Lung (tissue), 12 donors: ENCODE measurements around the gene EIF1. TPM values are rescaled to one million over a fixed set of nuclear protein-coding genes. Genes with fewer than 3 reads are reported as not detected.

Experiments used
- ATAC-seq: fragments of 200-7000 bp; cut with Tn5 transposase; one replicate; pipeline ENCODE4 v1.9.1; 2020; ENCODE audit warnings: moderate number of reproducible peaks; ENCODE audit not compliant: insufficient read depth, low FRiP score
- DNase-seq, 3 donors: peaks; one replicate each; pipeline ENCODE4 v3.0.0-alpha.2; 2013 to 2017
- H3K27ac ChIP-seq, 2 donors: one replicate each; pipeline ENCODE4 v1.5.1; 2013; ENCODE audit warnings: mild to moderate bottlenecking in 2 of 2, moderate library complexity in 2 of 2, control low read depth in 1 of 2, inconsistent platforms in 1 of 2, low read depth in 1 of 2, low read length in 1 of 2
- H3K27me3 ChIP-seq, 3 donors: one replicate each; pipeline ENCODE4 v1.5.1; 2013; ENCODE audit warnings: low read length in 2 of 3; ENCODE audit not compliant: control insufficient read depth in 3 of 3, insufficient read depth in 3 of 3
- H3K36me3 ChIP-seq, 4 donors: one replicate each; pipeline ENCODE4 v1.5.1; 2013; ENCODE audit warnings: low read length in 4 of 4, mild to moderate bottlenecking in 1 of 4, moderate library complexity in 1 of 4; ENCODE audit not compliant: control insufficient read depth in 4 of 4, insufficient read depth in 4 of 4
- H3K4me1 ChIP-seq, 5 donors: one replicate each; pipeline ENCODE4 v1.5.1; 2013; ENCODE audit warnings: low read length in 5 of 5, mild to moderate bottlenecking in 2 of 5, moderate library complexity in 1 of 5; ENCODE audit not compliant: control insufficient read depth in 5 of 5, insufficient read depth in 5 of 5
- H3K4me3 ChIP-seq: one replicate; pipeline ENCODE4 v1.5.1; 2013; ENCODE audit warnings: mild to moderate bottlenecking, control low read depth, moderate library complexity
- H3K9ac ChIP-seq, 2 donors: one replicate each; pipeline ENCODE4 v1.5.1; 2013; ENCODE audit warnings: low read length in 2 of 2, control low read depth in 1 of 2; ENCODE audit not compliant: insufficient read depth in 1 of 2
- H3K9me3 ChIP-seq, 4 donors: one replicate each; pipeline ENCODE4 v1.5.1; 2013; ENCODE audit warnings: low read length in 3 of 4, mild to moderate bottlenecking in 1 of 4, moderate library complexity in 1 of 4; ENCODE audit not compliant: control insufficient read depth in 4 of 4, insufficient read depth in 3 of 4
- CTCF ChIP-seq: IDR thresholded peaks from 2 replicates; pipeline ENCODE4 v1.5.1; 2012; ENCODE audit warnings: mild to moderate bottlenecking; ENCODE audit errors: control extremely low read depth, extremely low read depth
- WGBS, 2 donors: extraction: QIAGEN DNeasy Blood & Tissue Kit; methylation state at CpG; one replicate each; pipeline ENCODE4 v1.1.7; 2013; 5-methylcytosine and 5-hydroxymethylcytosine counted together
- polyA plus RNA-seq, 2 donors: library from polyadenylated mRNA; stranded (reverse); fragments of 200-250 nt; gene quantifications; one replicate each; pipeline ENCODE4 v1.2.1, GENCODE V29; 2013
- total RNA-seq, 2 donors: library from RNA; depleted of rRNA in 1 of 2; stranded (reverse); fragments of >200 nt in 1 of 2; gene quantifications; one replicate each; pipeline ENCODE4 v1.2.1, GENCODE V29; 2014 to 2021
- donor health status: control.
- donor health status: control.
- donor health status: Bipolar disorder and iron deficiency.
- donor health status: healthy.
- donor health status: DM: yes; HTN: yes; CAD: no.

EIF1 gene
- total and polyA plus RNA-seq, 4 donors, result 381 to 872 (median 676) TPM

- no peak overlapping the region for H3K27ac ChIP-seq
- ATAC-seq (no peak), DNase-seq (no peak)
- no peaks in the 10 kb centered on the region for H3K36me3 ChIP-seq
- peaks cover 0 to 5% (median 0%) of the 10 kb centered on the region in 3 donors for H3K27me3 ChIP-seq
- no peak overlapping the region for H3K4me3 ChIP-seq
- TF ChIP-seq CTCF, result no peak
- H3K9me3 ChIP-seq, result no peaks in the 10 kb centered on the region
- H3K9ac ChIP-seq, result no peak overlapping the region
- WGBS, 2 donors, result 83 to 85% methylated on average over 11 of the region's 11 CpGs
- H3K4me1 ChIP-seq, result peaks cover 0 to 12% (median 2%) of the 10 kb centered on the region in 5 donors
Observed at GRCh38 chr17:41659427-41660212, 29.1 kb upstream of the EIF1 start.

DNA sequence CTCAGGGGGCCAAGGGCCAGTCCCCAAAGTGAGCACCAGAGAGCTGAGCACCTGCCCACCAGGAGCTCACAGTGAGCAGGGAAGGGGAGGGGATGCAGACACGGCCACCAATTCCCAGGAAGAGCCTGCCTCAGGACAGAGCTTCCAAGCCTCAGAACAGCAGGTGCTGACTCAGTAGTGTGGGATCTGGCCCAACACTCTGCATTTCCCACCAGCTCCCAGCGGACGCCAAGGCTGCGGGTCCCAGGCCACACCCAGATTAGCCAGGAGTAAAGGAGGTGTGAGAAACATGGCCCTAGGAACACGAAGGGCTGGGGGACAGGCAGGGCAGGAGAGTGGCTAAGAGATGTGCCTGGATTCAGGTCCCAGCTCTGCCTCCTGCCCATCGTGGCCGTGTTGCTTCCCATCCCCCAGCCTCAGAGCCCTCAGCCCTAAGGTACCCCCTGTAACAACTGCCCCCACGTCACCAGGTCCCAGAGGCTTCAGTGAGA lies 28.4 kb upstream of the EIF1 start:
- H3K4me1 ChIP-seq, result peaks cover 0 to 9% (median 2%) of the 10 kb centered on the region in 5 donors
- no peak overlapping the region for H3K9ac ChIP-seq
- no peak overlapping the region for H3K4me3 ChIP-seq
- H3K27me3 ChIP-seq, result peaks cover 0 to 5% (median 0%) of the 10 kb centered on the region in 3 donors
- no peaks in the 10 kb centered on the region for H3K9me3 ChIP-seq
- H3K36me3 ChIP-seq, result no peaks in the 10 kb centered on the region
- ATAC-seq (no peak), DNase-seq (no peak)
- 76 to 78% methylated on average over 8 of the region's 8 CpGs for WGBS, 2 donors
- no peak overlapping the region for H3K27ac ChIP-seq
- no peak for TF ChIP-seq CTCF

DNA sequence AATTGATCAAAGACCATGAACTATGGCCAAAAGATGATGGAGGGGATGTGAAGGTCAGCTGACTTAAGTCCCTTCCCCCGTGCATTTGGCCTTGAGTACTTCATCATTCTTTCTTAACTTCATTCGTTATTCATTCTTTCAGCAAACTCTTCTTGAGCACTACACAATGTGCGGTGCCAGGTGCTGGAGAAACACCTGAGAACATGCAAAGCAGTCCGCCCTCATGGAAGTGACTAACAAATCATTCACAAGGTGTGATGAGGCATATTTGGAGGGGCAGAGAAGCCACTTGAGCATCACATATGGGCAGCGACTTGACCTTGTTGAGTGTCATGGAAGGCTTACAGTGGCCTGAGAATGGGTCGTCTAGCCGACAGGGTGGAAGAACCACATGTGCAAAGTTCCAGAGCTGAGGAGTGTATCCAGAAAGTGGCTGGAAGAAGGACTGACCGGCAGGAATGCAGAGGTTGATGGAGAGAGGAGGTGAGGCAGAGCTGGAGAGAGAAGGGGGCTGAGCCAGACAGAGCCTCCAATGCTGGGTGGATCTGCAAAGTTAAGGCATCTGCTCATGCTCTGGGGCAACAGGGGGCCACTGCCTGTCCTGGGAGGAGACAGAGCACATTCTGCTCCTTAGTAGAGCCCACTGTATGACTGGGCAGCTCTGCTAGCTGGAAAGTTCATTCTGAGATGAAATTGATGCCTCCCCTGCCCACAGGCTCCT lies 25.1 kb upstream of the EIF1 start:
- ATAC-seq, result no peak
- Histone ChIP-seq H3K27ac (no peak overlapping the region), H3K4me1 (peaks cover 0 to 8% (median 5%) of the 10 kb centered on the region in 5 donors), H3K27me3 (peaks cover 0 to 5% (median 3%) of the 10 kb centered on the region in 3 donors), H3K36me3 (no peaks in the 10 kb centered on the region), H3K4me3 (no peak overlapping the region), H3K9ac (no peak overlapping the region), H3K9me3 (no peaks in the 10 kb centered on the region)
- no peak for TF ChIP-seq CTCF
- no peak for DNase-seq
- 70 to 76% methylated on average over 8 of the region's 8 CpGs for WGBS, 2 donors
